HCT116 (cell line): ENCODE results near the gene TCF7L2.

Source experiments
- ATF3 ChIP-seq: IDR thresholded peaks from 2 replicates; pipeline ENCODE4 v1.6.1; 2012
- CTCF ChIP-seq, 3 experiments: fragments of 200-600 bp in 1 of 3; sonication (generic) in 1 of 3; IDR thresholded peaks in 2 of 3; conservative IDR thresholded peaks in 1 of 3; 2 replicates each; pipeline ENCODE4 v1.5.1; 2012 to 2017; ENCODE audit warnings: low read depth in 2 of 3, low read length in 2 of 3, antibody characterized with exemption in 1 of 3, borderline replicate concordance in 1 of 3, control low read depth in 1 of 3, mild to moderate bottlenecking in 1 of 3, mixed read lengths in 1 of 3, mixed run types in 1 of 3, moderate library complexity in 1 of 3; ENCODE audit not compliant: insufficient read depth in 1 of 3
- EZH2 ChIP-seq: fragments of 200-600 bp; sonication (generic); IDR thresholded peaks from 2 replicates; pipeline ENCODE4 v1.6.1; 2017; ENCODE audit warnings: antibody characterized with exemption, mixed run types
- EZH2phosphoT487 ChIP-seq: fragments of 200-600 bp; IDR thresholded peaks from 2 replicates; pipeline ENCODE4 v1.6.1; 2018; ENCODE audit warnings: antibody characterized with exemption, borderline replicate concordance
- JUND ChIP-seq: IDR thresholded peaks from 2 replicates; pipeline ENCODE4 v1.6.1; 2012
- MAX ChIP-seq: IDR thresholded peaks from 2 replicates; pipeline ENCODE4 v1.6.1; 2012
- POLR2A ChIP-seq: IDR thresholded peaks from 2 replicates; pipeline ENCODE4 v1.7.0; 2011; ENCODE audit warnings: borderline replicate concordance; ENCODE audit not compliant: insufficient read depth, insufficient read length; ENCODE audit errors: extremely low read depth
- POLR2AphosphoS5 ChIP-seq: IDR thresholded peaks from 2 replicates; pipeline ENCODE4 v1.6.1; 2011; ENCODE audit warnings: mild to moderate bottlenecking, low read depth, low read length, moderate library complexity
- SIN3A ChIP-seq: IDR thresholded peaks from 2 replicates; pipeline ENCODE4 v1.6.1; 2012; ENCODE audit warnings: low read depth
- SP1 ChIP-seq: IDR thresholded peaks from 2 replicates; pipeline ENCODE4 v1.6.1; 2012; ENCODE audit warnings: low read depth
- ZBTB33 ChIP-seq: IDR thresholded peaks from 2 replicates; pipeline ENCODE4 v1.6.1; 2011; ENCODE audit warnings: mild to moderate bottlenecking, low read length, moderate library complexity; ENCODE audit not compliant: insufficient replicate concordance; ENCODE audit errors: extremely low read depth
- ZNF274 ChIP-seq: fragments of 200-500 bp; sonication (Bioruptor generic); IDR thresholded peaks from 2 replicates; pipeline ENCODE4 v1.6.1; 2014; ENCODE audit warnings: mild to moderate bottlenecking, low read depth, low read length, inconsistent platforms

GRCh38 chr10:113119801-113120200, 169.8 kb downstream of the TCF7L2 start:
- TF ChIP-seq POLR2A (no peak), POLR2AphosphoS5 (no peak), ZBTB33 (no peak), CTCF (IDR thresholded peaks at IDR 0.05 in 2 of 3, conservative IDR thresholded peaks at IDR 0.05 in 1 of 3; ENCODE audit: borderline replicate concordance in 1 of 3, insufficient read depth in 1 of 3, low read depth in 2 of 3, low read length in 2 of 3) (no peak), JUND (no peak), SP1 (no peak), MAX (no peak), SIN3A (no peak), EZH2 (no peak), EZH2phosphoT487 (no peak), ATF3 (no peak), ZNF274 (no peak)
